ENCODE measurements around the gene GBF1. TPM values are rescaled to one million over a fixed set of nuclear protein-coding genes. Genes with fewer than 3 reads are reported as not detected.

Gene GBF1
- total and polyA plus RNA-seq, 2 of the 13 experiments (the other 11 are each of a cell fraction or from before 2014, with no cell fraction given): 17.1 to 21.9 TPM

GRCh38 chr10:102412293-102412692, 167.0 kb downstream of the GBF1 start:
- no TSS peak for BruUV-seq (replicated peaks)
- WGBS (ENCODE audit: low lambda C conversion rate): no CpG with 5 or more reads among the region's 10 CpGs
- FAIRE-seq (no peak), DNase-seq (ENCODE audit: low spot score) (no peak), ATAC-seq (no peak)
- in situ Hi-C loops (cut with HindIII; ENCODE audit: extremely low pct_ligation_motif_present, low pct_unique_long_range_greater_than_20kb): no loop called here
- POLR2A ChIA-PET: no interaction called here
- H3K79me2 ChIP-seq (ENCODE audit: insufficient read depth, low read length): no peaks in the 10 kb centered on the region
- no peak overlapping the region for H3K9ac ChIP-seq (ENCODE audit: insufficient read depth, low read depth, low read length)
- intact Hi-C loops (cut with micrococcal nuclease; ENCODE audit: unreplicated experiment): no loop called here
- peaks cover 24% of the 10 kb centered on the region for H3K4me1 ChIP-seq (ENCODE audit: insufficient read depth, low read length)
- H3K9me3 ChIP-seq (ENCODE audit: low read length): no peaks in the 10 kb centered on the region
- TF ChIP-seq ZBTB46 (CRISPR knock-in tag; IDR thresholded peaks at IDR 0.05; ENCODE audit: borderline replicate concordance): no peak
- TF ChIP-seq PTBP1 (IDR thresholded peaks at IDR 0.05; ENCODE audit: low read depth, low read length, poor library complexity, severe bottlenecking): no peak
- no peak for TF ChIP-seq ZEB1 (IDR thresholded peaks at IDR 0.05; ENCODE audit: insufficient replicate concordance, low read depth)
- TF ChIP-seq SPEN (CRISPR knock-in tag; IDR thresholded peaks at IDR 0.05; ENCODE audit: low read depth): no peak
- TF ChIP-seq ZNF777 (CRISPR knock-in tag; IDR thresholded peaks at IDR 0.05): no peak
- TF ChIP-seq ARID2 (CRISPR knock-in tag; IDR thresholded peaks at IDR 0.05; ENCODE audit: borderline replicate concordance): no peak
- TF ChIP-seq ZNF10 (CRISPR knock-in tag; IDR thresholded peaks at IDR 0.05; ENCODE audit: borderline replicate concordance, low read depth): no peak
- TF ChIP-seq ZNF44 (CRISPR knock-in tag; IDR thresholded peaks at IDR 0.05): no peak
- TF ChIP-seq ZNF713 (CRISPR knock-in tag; IDR thresholded peaks at IDR 0.05): no peak
- no peak for TF ChIP-seq KDM4B (CRISPR knock-in tag; IDR thresholded peaks at IDR 0.05)
- TF ChIP-seq ZNF639 (CRISPR knock-in tag; conservative IDR thresholded peaks at IDR 0.05): no peak
- no peak for TF ChIP-seq TAF1 (CRISPR knock-in tag; IDR thresholded peaks at IDR 0.05)
- TF ChIP-seq, protein P1, sequence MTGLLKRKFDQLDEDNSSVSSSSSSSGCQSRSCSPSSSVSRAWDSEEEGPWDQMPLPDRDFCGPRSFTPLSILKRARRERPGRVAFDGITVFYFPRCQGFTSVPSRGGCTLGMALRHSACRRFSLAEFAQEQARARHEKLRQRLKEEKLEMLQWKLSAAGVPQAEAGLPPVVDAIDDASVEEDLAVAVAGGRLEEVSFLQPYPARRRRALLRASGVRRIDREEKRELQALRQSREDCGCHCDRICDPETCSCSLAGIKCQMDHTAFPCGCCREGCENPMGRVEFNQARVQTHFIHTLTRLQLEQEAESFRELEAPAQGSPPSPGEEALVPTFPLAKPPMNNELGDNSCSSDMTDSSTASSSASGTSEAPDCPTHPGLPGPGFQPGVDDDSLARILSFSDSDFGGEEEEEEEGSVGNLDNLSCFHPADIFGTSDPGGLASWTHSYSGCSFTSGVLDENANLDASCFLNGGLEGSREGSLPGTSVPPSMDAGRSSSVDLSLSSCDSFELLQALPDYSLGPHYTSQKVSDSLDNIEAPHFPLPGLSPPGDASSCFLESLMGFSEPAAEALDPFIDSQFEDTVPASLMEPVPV (CRISPR knock-in tag; IDR thresholded peaks at IDR 0.05): no peak
- no peak for TF ChIP-seq HMG20B (CRISPR knock-in tag; conservative IDR thresholded peaks at IDR 0.05)
- TF ChIP-seq NPAS2 (CRISPR knock-in tag; IDR thresholded peaks at IDR 0.05; ENCODE audit: borderline replicate concordance): no peak
- TF ChIP-seq PCBP1 (IDR thresholded peaks at IDR 0.05; ENCODE audit: borderline replicate concordance, low read depth, low read length): no peak
- no peak overlapping the region for H3K27ac ChIP-seq (ENCODE audit: extremely low read length, insufficient read depth, low read length)
- CTCF ChIA-PET (ENCODE audit: low intra/inter-chr PET ratio, low total read pairs): no interaction called here
- no peak overlapping the region for H2AFZ ChIP-seq (ENCODE audit: low read length)
- H3K4me2 ChIP-seq (ENCODE audit: low read depth, low read length): no peak overlapping the region
- H3K4me3 ChIP-seq (replicated peaks in 1 of 3; ENCODE audit: insufficient read depth in 1 of 3, low read depth in 2 of 3, low read length in 3 of 3): no peak overlapping the region
- peaks cover 24 to 86% of the 10 kb centered on the region in 2 experiments for H3K27me3 ChIP-seq (ENCODE audit: control insufficient read depth in 1 of 2, insufficient read depth in 2 of 2, low read length in 2 of 2)
- no peaks in the 10 kb centered on the region for H3K36me3 ChIP-seq (replicated peaks in 1 of 2; ENCODE audit: control insufficient read depth in 1 of 2, insufficient read depth in 2 of 2, low read length in 2 of 2)
- H4K20me1 ChIP-seq (ENCODE audit: insufficient read depth, low read length): peaks cover 4% of the 10 kb centered on the region; the same call in 1 of the 2 replicates
